Thoracic aorta (tissue), 2 donors: ENCODE results near the gene CCDC13. TPM values are rescaled to one million over a fixed set of nuclear protein-coding genes. Genes with fewer than 3 reads are reported as not detected.

Experiments
- ATAC-seq: fragments of 150-250 bp; one replicate; pipeline ENCODE4 v1.8.0; 2017; ENCODE audit warnings: low read depth; ENCODE audit not compliant: insufficient number of reproducible peaks, low FRiP score
- DNase-seq: peaks from one replicate; pipeline ENCODE4 v3.0.0-alpha.2; 2020; ENCODE audit warnings: low spot score
- H3K27ac ChIP-seq, 2 donors: fragments of 200-600 bp; sonication (generic); 1 replicate in 1 of 2; 2 replicates in 1 of 2; pipeline ENCODE4 v1.5.1; 2016; ENCODE audit warnings: mild to moderate bottlenecking in 2 of 2, moderate library complexity in 2 of 2
- H3K27me3 ChIP-seq: fragments of 200-600 bp; sonication (generic); replicated peaks from 2 replicates; pipeline ENCODE4 v1.6.0; 2016; ENCODE audit warnings: mild to moderate bottlenecking; ENCODE audit not compliant: insufficient read depth
- H3K36me3 ChIP-seq: fragments of 200-600 bp; sonication (generic); one replicate; pipeline ENCODE4 v1.5.1; 2016
- H3K4me1 ChIP-seq, 2 donors: fragments of 200-600 bp; sonication (generic); 1 replicate in 1 of 2; 2 replicates in 1 of 2; pipeline versions ENCODE4 v1.5.1 to v1.6.0; 2016; ENCODE audit warnings: low read depth in 2 of 2, mild to moderate bottlenecking in 1 of 2; ENCODE audit not compliant: control insufficient read depth in 1 of 2
- H3K4me3 ChIP-seq: fragments of 200-600 bp; sonication (generic); 2 replicates; pipeline ENCODE4 v1.5.1; 2016; ENCODE audit warnings: mild to moderate bottlenecking
- H3K9me3 ChIP-seq: fragments of 200-600 bp; sonication (generic); 2 replicates; pipeline ENCODE4 v1.5.1; 2016
- CTCF ChIP-seq: fragments of 200-600 bp; sonication (generic); IDR thresholded peaks from one replicate; pipeline ENCODE4 v1.5.1; 2019; ENCODE audit warnings: antibody characterized with exemption
- total RNA-seq, 2 donors: library from RNA; depleted of rRNA; stranded (reverse); fragments of >200 nt; gene quantifications; one replicate each; pipeline versions ENCODE4 v1.1.0 to v1.2.3, GENCODE V29; 2016

Gene CCDC13
- total RNA-seq, 2 donors from 2014 or later, result 1.5 to 3.1 TPM

GRCh38 chr3:42769477-42770131 lies 3.4 kb downstream of the CCDC13 start:
- no peaks in the 10 kb centered on the region for H3K27me3 ChIP-seq
- H3K4me1 ChIP-seq, result peaks cover 0 to 19% of the 10 kb centered on the region in 2 donors
- no peaks in the 10 kb centered on the region for H3K9me3 ChIP-seq
- DNase-seq (no peak), ATAC-seq (no peak)
- H3K36me3 ChIP-seq, result no peaks in the 10 kb centered on the region
- TF ChIP-seq CTCF, result no peak
- no peak overlapping the region for H3K27ac ChIP-seq
- H3K4me3 ChIP-seq, result no peak overlapping the region

GRCh38 chr3:42764561-42765295 lies 8.3 kb downstream of the CCDC13 start:
- DNase-seq (no peak), ATAC-seq (no peak)
- Histone ChIP-seq H3K9me3 (no peaks in the 10 kb centered on the region), H3K36me3 (no peaks in the 10 kb centered on the region), H3K4me3 (no peak overlapping the region), H3K27me3 (no peaks in the 10 kb centered on the region), H3K27ac (no peak overlapping the region), H3K4me1 (peaks cover 6 to 17% of the 10 kb centered on the region in 2 donors)
- TF ChIP-seq CTCF, result no peak

- DNase-seq (no peak), ATAC-seq (no peak)
- Histone ChIP-seq H3K4me3 (no peak overlapping the region), H3K9me3 (no peaks in the 10 kb centered on the region), H3K4me1 (peaks cover 6 to 17% of the 10 kb centered on the region in 2 donors), H3K27me3 (no peaks in the 10 kb centered on the region), H3K36me3 (no peaks in the 10 kb centered on the region), H3K27ac (no peak overlapping the region)
- no peak for TF ChIP-seq CTCF
These were observed 8.9 kb downstream of the CCDC13 start for GRCh38 chr3:42764115-42764514.

GRCh38 chr3:42763021-42763420 lies 10.0 kb downstream of the CCDC13 start:
- H3K36me3 ChIP-seq, result no peaks in the 10 kb centered on the region
- H3K4me3 ChIP-seq, result no peak overlapping the region
- no peaks in the 10 kb centered on the region for H3K9me3 ChIP-seq
- no peak overlapping the region for H3K27ac ChIP-seq
- H3K4me1 ChIP-seq, result peaks cover 6 to 11% of the 10 kb centered on the region in 2 donors
- TF ChIP-seq CTCF, result no peak
- H3K27me3 ChIP-seq, result no peaks in the 10 kb centered on the region
- ATAC-seq, result no peak
- DNase-seq, result no peak

- H3K4me3 ChIP-seq, result no peak overlapping the region
- ATAC-seq (no peak), DNase-seq (no peak)
- H3K9me3 ChIP-seq, result no peaks in the 10 kb centered on the region
- H3K27me3 ChIP-seq, result no peaks in the 10 kb centered on the region
- H3K4me1 ChIP-seq, result peaks cover 6 to 11% of the 10 kb centered on the region in 2 donors
- no peaks in the 10 kb centered on the region for H3K36me3 ChIP-seq
- no peak overlapping the region for H3K27ac ChIP-seq
- TF ChIP-seq CTCF, result no peak
These were observed 10.9 kb downstream of the CCDC13 start for GRCh38 chr3:42762046-42762724.
